Stimulated activated CD8-positive, alpha-beta memory T cell treated with anti-CD3 and anti-CD28 coated beads, Interleukin-4, amount 100 ng/mL, for 4 hours (primary cell): ENCODE measurements around the gene HEMK1.
A peak's percentile ranks its signal among the peaks of the same experiment; 100 is the strongest.

Experiments used
- DNase-seq, 2 donors: peaks; one replicate each; pipeline ENCODE4 v3.0.0-alpha.2; 2020; ENCODE audit warnings: low read depth in 2 of 2, low spot score in 1 of 2

Gene HEMK1

DNA sequence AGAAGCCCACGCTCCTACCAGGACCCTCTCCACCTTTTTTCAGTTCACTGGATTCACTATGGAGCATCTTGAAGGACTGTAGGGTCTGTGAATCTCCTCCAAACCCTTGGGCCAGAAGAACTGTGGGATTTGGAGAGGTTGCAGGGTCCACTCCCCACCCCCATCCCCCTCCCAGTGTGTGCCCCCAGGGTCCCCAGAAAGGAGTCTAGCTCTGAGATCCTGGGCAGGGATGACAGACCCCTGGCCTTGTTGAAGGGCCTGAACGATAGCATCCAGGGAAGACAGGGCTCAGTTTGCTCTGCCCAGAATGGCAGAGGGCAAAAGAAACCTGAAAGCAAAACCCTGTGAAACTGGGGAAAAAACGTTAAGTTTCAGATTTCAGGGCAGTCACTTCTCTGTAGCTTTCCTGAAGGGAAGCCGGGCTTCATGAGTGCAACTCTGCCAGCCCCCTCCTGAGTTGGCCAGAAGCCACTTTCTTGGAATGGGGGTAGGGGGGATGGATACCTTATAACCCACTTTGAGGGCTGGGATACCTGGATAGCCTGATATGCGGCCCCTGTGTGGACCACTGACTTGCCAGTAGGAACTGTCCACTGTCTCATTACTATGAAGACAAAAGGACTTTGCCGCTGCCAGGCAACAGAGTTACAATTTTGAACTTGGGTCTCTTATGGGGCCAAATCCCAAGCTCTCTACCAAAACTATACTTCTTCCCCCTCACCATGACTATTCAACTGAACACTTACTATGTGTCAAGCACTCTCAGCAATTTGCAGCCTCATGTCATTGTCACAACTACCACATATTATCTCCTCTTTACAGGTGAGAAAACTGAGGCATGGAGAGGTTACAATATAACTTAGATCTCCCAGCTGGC, 43.9 kb downstream of the HEMK1 start:
- DNase-seq = no peak

GRCh38 chr3:50615190-50615589, 45.9 kb downstream of the HEMK1 start:
- DNase-seq = no peak

GRCh38 chr3:50616003-50616769, 46.9 kb downstream of the HEMK1 start:
- peak in 1 of 2 donors; percentile 68 for DNase-seq

- peak; percentile 90 to 94 for DNase-seq
These were observed 47.4 kb downstream of the HEMK1 start for GRCh38 chr3:50616770-50617095.

DNA sequence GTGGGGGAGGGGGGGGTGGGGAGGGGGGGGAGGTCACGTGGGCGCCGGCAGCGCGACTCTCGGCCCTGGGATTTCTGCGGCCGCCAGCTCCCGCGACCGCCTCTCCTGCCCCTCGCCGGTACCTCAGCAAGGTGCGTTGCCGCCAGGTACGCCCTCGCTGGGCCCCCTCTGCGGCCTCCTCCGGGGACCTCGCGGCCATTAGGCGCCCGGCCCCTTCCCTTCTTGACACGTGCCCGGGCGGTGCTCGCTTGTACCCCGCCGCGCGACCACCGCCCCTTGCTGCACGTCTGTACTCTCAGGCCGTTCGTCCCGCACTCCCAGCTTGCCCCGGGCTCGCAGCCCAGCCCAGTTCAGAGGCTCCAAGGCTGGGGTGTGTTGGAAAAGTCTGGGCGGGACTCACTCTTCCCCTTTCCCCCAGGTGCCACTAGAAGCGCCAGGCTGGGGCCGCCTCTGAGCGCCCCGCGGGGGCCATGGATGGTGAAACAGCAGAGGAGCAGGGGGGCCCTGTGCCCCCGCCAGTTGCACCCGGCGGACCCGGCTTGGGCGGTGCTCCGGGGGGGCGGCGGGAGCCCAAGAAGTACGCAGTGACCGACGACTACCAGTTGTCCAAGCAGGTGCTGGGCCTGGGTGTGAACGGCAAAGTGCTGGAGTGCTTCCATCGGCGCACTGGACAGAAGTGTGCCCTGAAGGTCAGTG, 47.9 kb downstream of the HEMK1 start, which contains the start of gene MAPKAPK3:
Gene MAPKAPK3 (plus strand): TSS at position 56 of the 696 bp plus-strand sequence. CDS start 415 bp downstream, at position 471.
- no peak for DNase-seq

DNA sequence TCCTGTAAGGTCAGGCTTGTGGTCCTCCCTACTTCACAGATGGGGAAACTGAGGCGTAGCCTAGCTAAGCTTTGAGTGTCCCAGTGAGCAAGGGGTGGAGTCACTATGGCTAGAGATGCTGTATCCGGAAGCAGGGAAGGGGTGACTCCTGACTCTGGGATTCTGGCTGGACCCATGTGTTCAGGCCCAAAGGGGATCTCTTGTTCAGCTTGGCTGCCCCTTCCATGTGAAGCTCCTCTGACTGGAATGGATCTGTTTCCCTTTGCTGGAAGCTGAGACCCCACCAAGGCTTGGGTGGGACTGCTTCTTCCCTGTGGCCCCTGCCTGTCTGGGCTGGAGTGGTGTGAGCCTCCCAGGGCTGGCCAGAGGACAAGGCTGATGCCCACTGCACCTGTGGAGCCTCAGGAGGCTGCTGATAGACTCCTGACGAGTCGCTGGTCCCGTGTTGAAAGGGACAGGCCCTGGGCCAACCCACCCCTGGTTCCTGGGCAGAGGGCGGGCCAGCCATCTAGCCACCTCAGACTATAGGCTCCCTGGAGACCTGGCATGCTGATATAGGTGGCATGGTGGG, 48.7 kb downstream of the HEMK1 start:
- no peak for DNase-seq

DNA sequence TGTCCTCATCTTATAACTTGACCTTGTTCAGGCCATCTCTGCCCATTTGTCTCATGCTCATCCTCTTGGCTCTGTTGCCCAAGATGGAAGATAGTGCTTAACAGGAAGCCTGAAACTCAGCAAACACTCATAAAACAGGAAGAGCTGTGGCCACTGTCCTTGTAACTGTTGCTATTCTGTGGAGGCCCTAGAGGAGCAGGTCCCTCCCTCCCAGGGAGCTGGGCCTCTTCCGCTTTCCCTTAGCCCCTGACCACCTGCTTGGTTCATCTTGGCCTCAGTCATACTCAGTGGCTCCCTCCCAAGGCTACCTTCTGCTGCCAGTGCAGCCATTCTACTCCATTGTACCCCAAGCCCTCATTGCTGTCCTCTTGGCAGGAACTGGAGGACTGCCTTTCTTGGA, 51.1 kb downstream of the HEMK1 start:
- DNase-seq = no peak

DNA sequence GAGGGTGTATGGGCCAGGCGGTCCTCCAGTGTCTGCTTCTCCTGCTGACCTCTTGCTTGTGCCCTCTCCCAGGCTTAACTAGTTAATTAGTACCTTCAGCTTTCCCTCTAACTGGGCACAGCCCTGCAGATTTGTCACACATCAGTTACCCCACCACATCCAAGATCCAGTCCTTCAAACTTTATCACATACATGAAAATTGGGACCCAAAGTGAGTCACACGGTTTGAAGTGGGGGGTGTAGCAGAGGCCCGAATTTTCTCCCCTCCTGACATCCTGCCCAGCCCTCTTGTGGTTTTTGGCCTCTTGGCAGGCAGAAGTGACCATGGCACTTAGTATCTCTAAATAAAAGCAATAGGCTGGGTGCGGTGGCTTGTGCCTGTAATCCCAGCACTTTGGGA, 51.5 kb downstream of the HEMK1 start:
- DNase-seq = no peak

- DNase-seq = no peak
These were observed 53.6 kb downstream of the HEMK1 start for GRCh38 chr3:50622881-50623280.

- DNase-seq = no peak
These were observed 54.6 kb downstream of the HEMK1 start for GRCh38 chr3:50623840-50624474.

DNA sequence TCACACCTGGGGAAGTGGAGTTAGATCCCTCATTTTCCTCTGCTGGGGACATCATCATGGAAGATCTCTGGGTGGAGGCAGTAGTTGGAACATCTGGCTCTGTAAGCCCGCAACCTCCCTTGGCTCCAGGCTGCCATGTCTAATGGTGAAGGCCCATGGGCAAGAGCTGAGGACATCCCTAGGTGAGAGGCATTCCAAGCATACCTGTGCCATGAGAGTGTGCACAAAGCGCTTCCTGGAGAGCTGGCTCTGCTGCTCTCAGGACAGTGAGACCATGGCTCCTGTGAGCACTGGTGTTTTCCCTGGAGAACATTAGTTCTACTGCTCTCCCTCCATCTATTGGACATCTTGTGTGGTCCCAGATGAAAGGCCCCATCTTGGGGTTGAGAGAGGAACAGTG, 55.3 kb downstream of the HEMK1 start:
- no peak for DNase-seq

GRCh38 chr3:50625231-50626182, 56.2 kb downstream of the HEMK1 start:
- no peak for DNase-seq

DNA sequence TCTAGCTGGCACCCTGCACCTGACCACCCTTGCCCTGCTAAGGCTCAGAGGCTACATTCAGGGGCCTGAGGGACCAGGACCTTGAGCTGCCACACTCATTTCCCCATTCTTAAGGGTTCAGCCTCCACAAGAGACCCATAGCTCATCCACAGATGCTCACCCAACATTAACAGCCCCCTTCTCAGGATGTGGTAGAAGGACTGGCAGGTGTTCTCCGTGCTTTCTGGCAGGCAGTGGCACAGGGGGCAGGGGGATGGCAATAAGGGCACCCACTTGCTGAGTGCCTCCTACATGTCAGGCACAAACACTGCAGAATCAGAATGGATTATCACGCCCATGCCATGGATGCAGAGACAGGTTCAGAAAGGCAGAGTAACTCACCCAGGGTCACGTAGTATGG, 57.1 kb downstream of the HEMK1 start:
- DNase-seq = no peak

GRCh38 chr3:50627407-50628051, 58.2 kb downstream of the HEMK1 start:
- DNase-seq = no peak

GRCh38 chr3:50628601-50629000, 59.3 kb downstream of the HEMK1 start:
- no peak for DNase-seq

DNA sequence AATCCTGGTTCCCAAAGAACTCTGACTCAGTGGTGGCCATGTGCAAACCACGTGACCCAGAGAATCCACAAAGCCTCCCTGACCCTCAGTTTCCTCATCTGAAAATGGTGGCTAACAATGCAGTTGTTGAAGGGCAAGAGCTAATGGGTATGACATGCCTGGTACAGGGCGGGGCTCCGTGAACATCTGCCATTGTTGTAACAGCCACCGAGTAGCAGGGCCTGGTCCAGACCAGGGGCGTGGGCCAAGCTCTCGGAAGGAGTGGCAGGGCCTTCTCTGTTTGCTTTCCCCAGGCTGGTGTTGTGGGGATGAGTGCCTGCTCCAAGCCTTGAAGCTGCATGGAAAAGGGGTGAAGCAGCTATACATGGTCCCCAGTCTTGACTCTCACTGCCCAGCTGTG, 61.1 kb downstream of the HEMK1 start:
- no peak for DNase-seq

GRCh38 chr3:50630877-50631276, 61.6 kb downstream of the HEMK1 start:
- DNase-seq = no peak

- no peak for DNase-seq
These were observed 63.1 kb downstream of the HEMK1 start for GRCh38 chr3:50632450-50632849.

GRCh38 chr3:50633230-50633790, 64.0 kb downstream of the HEMK1 start:
- no peak for DNase-seq
